ENCODE results near the gene KIF5A.
A peak's percentile ranks its signal among the peaks of the same experiment; 100 is the strongest.

The KIF5A gene

DNA sequence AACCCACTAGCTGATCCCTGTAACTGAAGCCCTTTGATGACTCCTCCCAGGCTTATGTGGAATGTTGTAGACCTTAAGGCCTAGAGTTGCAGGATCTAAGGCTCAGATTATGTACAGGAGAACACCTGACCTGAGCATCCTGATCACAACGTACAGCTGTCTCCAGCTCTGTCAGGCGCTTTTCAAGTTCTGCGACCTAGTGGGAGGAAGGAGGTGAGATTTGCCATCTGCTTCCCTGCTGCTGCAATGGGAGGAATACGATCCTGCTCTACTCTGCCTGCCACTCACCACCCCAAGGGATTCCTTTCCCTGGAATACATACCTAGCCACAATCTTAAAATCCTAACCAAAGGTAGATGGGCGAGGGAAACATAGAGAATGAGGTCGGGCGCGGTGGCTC is 16.7 kb upstream of the KIF5A start:
- FAIRE-seq: no peak
- no peak for DNase-seq (ENCODE audit: insufficient read length, low spot score)

- FAIRE-seq (no peak), DNase-seq (ENCODE audit: insufficient read length, low spot score) (no peak)
Observed at GRCh38 chr12:57534250-57534649, 15.6 kb upstream of the KIF5A start.

DNA sequence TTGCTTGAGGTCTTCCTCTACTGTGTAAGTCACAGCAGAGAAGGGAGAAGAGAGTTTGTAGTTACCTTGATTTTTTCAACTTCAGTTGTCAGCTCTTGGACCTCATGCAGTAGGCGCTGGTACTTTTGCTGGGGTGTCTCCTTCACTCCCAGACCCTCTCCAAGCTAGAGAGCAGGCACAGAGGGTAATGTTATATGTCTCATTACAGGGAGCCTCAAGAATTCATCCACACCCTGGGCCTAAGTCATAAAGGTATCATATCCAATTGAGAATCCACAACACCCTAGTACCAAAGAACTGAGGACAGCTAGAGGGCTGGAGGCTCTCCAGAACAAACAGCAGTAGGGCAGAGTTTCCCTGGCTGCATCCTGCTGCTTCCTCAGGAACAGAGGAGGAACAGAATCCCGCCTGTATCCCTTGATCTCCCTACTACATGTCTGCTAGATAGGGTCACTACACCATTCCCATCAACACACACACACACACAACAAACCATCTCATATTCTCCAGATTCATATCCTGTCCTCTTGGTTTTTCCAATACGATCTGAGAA is 14.8 kb upstream of the KIF5A start:
- no peak for FAIRE-seq
- no peak for DNase-seq (ENCODE audit: insufficient read length, low spot score)

- FAIRE-seq (no peak), DNase-seq (ENCODE audit: insufficient read length, low spot score) (no peak)
Observed at GRCh38 chr12:57535764-57536596, 13.9 kb upstream of the KIF5A start.

DNA sequence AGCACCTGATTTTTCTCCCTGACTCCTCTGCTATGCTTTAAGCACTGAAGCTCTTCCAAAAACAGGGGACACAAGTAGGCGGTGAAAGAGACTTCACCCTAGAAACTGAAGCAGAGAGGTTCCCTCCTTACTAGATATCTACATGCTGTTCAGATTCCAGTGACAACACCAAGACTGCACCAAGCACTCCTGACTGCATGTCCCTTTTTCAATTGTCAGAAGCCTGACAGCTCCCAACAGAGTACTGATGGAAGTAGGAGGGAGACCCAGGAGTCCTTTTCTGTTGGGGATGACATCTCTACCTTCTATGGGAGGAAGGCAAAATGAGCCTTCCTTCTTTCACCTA is 13.3 kb upstream of the KIF5A start:
- no peak for FAIRE-seq
- no peak for DNase-seq (ENCODE audit: insufficient read length, low spot score)

DNA sequence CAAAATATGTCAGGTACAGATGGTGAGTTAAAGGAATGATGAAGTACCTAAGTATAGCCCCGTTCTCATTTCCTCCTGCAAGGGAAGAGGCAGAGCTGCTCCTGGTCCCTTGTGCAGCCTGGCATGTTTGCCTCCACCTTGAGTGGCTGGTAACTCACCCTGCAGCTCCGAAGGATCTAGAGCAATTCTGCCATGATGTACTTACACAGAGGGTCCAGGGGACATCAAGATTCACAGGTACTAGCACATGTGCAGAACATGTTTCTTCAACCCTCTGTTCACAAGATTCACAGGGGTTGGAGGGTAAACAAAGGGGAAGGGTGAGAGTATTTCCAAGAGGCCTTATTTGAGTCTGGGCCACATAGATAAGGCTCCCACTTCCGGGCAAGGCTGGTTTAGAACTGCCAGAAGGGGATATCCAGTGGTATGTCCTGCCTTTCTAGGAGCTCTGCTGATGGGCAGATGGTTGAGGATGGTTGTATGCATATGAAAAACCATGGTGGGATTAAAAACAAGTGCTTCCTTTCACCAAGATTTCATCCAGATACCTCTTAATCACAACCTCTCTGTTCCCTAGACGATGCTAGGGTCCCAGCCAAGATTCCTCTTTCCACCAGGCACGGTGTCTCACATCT is 10.6 kb upstream of the KIF5A start:
- FAIRE-seq (no peak), DNase-seq (ENCODE audit: insufficient read length, low spot score) (no peak)

DNA sequence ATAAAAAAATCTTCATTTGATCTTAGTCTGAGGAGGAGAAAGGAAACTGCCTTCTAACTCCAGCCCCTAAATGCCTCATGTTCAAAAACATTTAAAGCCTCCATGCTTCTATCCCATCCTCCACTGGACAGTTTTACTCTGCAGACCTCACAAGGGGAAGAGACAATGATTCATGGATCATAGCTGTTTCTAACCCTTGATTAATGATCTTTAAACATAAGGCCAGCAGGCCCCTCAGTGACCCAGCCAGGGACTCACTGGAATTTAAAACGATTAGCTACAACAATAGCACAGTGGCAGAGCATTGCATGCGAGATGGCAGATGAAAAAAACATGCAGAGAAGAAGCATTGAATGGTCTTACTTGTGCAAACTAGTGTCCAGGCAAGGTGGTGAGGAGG is 8.8 kb upstream of the KIF5A start:
- FAIRE-seq (no peak), DNase-seq (ENCODE audit: insufficient read length, low spot score) (no peak)

DNA sequence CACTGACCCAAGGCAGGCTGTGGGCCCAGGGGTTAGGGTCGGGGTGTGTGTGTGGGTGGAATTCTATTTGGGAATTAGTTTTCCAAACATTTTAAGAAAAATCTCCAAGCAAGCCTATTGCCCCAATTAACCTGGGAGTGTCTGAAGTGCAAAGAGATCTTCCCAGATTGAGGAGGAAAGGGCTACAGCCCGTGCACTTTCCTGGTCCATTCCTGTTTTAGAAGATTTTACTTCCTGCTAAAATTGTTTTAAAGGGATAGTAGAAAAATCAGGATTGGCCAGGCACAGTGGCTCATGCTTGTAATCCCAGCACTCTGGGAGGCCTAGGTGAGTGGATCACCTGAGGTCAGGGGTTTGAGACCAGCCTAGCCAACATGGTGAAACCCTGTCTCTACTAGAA is 8.1 kb upstream of the KIF5A start:
- DNase-seq (ENCODE audit: insufficient read length, low spot score) (no peak), FAIRE-seq (no peak)

GRCh38 chr12:57543581-57543980 is 6.3 kb upstream of the KIF5A start:
- no peak for DNase-seq (ENCODE audit: insufficient read length, low spot score)
- FAIRE-seq: no peak

DNA sequence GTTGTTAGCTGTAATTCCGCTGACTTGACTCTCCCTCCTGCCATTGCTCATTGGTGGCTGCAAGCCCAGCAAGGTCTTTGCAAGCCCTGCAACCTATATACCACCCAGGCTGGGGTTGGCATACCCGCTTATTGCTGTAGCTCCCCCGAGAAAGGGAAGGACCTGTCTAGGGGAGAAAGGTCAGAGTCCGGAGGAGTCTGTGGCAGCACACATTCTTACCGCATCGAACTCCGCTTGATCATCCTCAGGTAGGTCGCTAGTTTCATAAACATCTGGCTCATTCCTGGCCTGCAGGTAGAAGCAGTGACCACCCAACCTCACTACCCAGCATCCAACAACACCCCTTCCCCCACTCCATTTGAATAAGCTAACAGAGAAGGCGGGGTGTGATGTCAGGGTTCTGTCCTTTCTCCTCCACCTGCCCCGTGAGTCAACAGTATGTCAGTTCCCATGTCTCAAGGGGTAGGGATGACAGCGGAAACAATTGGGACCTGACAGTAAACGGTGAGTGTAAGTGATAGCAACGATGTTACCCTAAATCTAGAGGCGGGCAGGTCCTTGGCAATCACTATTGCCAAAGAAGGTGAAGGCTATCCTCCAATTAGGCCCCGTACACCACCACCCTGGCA is 3.9 kb upstream of the KIF5A start:
- no peak for DNase-seq (ENCODE audit: insufficient read length, low spot score)
- no peak for FAIRE-seq

GRCh38 chr12:57546438-57547287 is 3.2 kb upstream of the KIF5A start, which contains the start of gene DCTN2:
DCTN2 (minus strand) TSS chr12:57547192; CDS start chr12:57547063, 129 bp downstream.
- peak; percentile 94 for FAIRE-seq
- peak; percentile 99 for DNase-seq (ENCODE audit: insufficient read length, low spot score)

- FAIRE-seq: no peak
- no peak for DNase-seq (ENCODE audit: insufficient read length, low spot score)
Observed at GRCh38 chr12:57547288-57548012, 2.4 kb upstream of the KIF5A start.

GRCh38 chr12:57548013-57548315 is 1.9 kb upstream of the KIF5A start:
- no peak for DNase-seq (ENCODE audit: insufficient read length, low spot score)
- no peak for FAIRE-seq

DNA sequence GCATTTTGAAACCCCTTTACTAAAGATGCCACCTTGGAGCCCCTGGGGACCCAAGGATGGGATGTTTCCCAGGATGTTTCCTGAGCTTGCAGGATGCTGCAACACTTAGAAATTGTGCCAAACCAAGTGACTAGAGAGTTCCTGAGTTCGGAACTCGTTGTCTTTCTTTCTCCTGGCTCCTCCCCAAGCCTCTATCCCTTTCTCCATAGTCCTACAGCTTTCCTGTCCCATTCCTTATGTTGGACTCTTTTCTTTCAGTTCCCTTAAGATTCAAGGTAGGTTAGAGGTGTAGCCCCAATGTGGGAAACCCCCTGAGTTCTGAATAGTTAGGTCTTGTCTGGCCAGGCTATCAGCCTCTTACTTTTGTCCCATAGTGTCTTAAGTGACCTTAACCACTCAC is 1.4 kb upstream of the KIF5A start:
- DNase-seq (ENCODE audit: insufficient read length, low spot score) (no peak), FAIRE-seq (no peak)

GRCh38 chr12:57549203-57549908 is 488 bp upstream of the KIF5A start:
- no peak for DNase-seq (ENCODE audit: insufficient read length, low spot score)
- FAIRE-seq: no peak

- DNase-seq (ENCODE audit: insufficient read length, low spot score) (no peak), FAIRE-seq (no peak)
Observed at GRCh38 chr12:57550641-57551549, 1.1 kb downstream of the KIF5A start.

DNA sequence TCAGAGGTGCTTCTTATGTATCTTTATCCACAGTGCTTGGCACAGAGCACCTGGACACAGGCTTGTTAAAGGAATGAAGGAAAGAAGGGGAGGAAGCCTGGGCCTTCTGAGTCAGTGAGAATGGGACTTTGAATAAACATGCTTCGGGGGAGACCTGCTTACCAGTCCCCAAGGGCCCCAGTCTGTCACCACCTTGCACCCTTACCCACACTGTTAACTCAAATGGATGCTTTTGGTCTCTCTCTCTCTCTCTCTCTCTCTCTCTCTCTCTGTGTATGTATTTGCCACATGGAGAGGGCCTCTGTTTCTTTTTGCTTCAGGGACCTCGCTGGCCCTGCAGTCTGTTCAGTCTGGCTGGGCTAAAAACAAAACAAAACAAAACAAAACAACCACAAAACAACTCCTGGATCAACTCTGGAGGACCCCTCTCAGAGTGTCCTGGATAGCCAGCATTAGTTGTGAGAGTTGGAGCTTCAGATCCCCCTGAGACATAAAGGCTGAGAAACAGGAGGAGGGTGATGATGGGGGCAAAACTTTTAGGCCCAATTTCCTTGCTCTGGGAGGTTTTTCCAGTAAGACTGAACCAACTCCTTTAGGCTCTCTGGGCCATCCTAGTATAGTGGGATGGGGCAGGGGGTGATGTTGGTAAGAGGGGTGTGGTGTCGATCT is 1.9 kb downstream of the KIF5A start:
- DNase-seq (ENCODE audit: insufficient read length, low spot score) (no peak), FAIRE-seq (no peak)

GRCh38 chr12:57552306-57552651 is 2.4 kb downstream of the KIF5A start:
- DNase-seq (ENCODE audit: insufficient read length, low spot score) (no peak), FAIRE-seq (no peak)
